ENCODE data around the gene ZNF497.

The ZNF497 gene

DNA sequence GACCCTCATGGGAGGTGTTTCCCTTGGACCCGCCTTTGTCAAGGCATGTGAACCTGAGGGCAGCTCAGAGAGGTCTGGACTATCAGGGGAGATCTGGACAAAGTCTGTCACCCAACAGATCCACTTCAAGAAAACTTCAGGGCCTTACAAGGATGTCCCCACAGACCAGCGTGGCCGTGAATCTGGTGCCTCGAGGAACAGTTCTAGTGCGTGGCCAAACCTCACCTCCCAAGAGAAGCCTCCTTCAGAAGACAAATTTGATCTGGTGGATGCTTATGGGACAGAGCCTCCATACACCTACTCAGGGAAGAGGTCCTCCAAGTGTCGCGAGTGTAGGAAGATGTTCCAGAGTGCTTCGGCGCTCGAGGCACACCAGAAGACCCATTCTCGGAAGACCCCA lies 24.2 kb downstream of the ZNF497 start:
- no peak overlapping the region for H3K4me3 ChIP-seq (replicated peaks in 1 of 2; ENCODE audit: low read depth in 2 of 2, low read length in 2 of 2)
- DNase-seq (ENCODE audit: low read depth in 2 of 2) = no peak
- TF ChIP-seq, protein P1, sequence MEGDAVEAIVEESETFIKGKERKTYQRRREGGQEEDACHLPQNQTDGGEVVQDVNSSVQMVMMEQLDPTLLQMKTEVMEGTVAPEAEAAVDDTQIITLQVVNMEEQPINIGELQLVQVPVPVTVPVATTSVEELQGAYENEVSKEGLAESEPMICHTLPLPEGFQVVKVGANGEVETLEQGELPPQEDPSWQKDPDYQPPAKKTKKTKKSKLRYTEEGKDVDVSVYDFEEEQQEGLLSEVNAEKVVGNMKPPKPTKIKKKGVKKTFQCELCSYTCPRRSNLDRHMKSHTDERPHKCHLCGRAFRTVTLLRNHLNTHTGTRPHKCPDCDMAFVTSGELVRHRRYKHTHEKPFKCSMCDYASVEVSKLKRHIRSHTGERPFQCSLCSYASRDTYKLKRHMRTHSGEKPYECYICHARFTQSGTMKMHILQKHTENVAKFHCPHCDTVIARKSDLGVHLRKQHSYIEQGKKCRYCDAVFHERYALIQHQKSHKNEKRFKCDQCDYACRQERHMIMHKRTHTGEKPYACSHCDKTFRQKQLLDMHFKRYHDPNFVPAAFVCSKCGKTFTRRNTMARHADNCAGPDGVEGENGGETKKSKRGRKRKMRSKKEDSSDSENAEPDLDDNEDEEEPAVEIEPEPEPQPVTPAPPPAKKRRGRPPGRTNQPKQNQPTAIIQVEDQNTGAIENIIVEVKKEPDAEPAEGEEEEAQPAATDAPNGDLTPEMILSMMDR (IDR thresholded peaks at IDR 0.05; ENCODE audit: low read depth, low read length) = no peak

DNA sequence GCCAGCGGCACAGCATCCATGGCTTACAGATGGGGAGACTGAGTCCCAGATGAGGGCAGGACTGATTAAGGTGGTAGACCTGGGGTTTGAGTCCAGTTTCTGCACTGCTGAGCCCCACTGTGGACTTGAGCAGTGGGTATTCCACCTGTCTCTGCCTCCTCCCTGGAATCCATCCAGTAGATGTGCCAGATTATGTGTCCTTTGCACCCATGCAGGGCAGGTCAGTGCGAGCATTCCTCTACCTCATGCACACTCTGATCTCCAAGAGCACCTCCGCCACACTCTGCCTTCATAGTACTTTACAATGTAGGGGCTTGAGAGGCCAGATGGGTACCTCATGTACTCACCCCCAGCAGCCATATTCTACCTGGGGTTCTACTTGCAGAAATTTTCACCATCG lies 25.7 kb downstream of the ZNF497 start:
- no peak overlapping the region for H3K4me3 ChIP-seq (replicated peaks in 1 of 2; ENCODE audit: low read depth in 2 of 2, low read length in 2 of 2)
- TF ChIP-seq, protein P1 (IDR thresholded peaks at IDR 0.05; ENCODE audit: low read depth, low read length) = no peak
- DNase-seq (ENCODE audit: low read depth in 2 of 2) = no peak

DNA sequence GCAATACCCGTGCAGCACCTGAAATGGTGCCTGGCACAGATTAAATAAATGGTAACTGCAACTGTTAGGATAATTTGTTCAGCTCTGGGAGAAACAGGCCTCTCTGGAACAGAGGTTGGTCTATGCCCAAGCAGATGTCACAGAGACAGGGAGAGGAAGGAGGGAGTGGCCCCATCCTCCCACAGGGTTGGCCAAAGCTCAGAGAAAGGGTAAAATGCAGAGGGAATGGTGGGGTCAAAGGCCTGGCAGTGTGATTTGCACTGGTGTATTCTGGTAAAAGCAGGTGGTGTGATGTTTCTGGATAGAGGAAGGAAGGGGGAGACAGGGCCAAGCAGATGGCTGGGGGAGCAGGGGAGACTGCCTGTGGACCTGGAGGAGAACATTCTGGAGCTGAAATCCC lies 26.3 kb downstream of the ZNF497 start:
- H3K4me3 ChIP-seq (replicated peaks in 1 of 2; ENCODE audit: low read depth in 2 of 2, low read length in 2 of 2) = no peak overlapping the region
- no peak for DNase-seq (ENCODE audit: low read depth in 2 of 2)
- TF ChIP-seq, protein P1 (IDR thresholded peaks at IDR 0.05; ENCODE audit: low read depth, low read length) = no peak

GRCh38 chr19:58335630-58336029 lies 26.9 kb downstream of the ZNF497 start:
- no peak overlapping the region for H3K4me3 ChIP-seq (replicated peaks in 1 of 2; ENCODE audit: low read depth in 2 of 2, low read length in 2 of 2)
- TF ChIP-seq, protein P1 (IDR thresholded peaks at IDR 0.05; ENCODE audit: low read depth, low read length) = no peak
- no peak for DNase-seq (ENCODE audit: low read depth in 2 of 2)

- no peak for DNase-seq (ENCODE audit: low read depth in 2 of 2)
- H3K4me3 ChIP-seq (replicated peaks in 1 of 2; ENCODE audit: low read depth in 2 of 2, low read length in 2 of 2) = no peak overlapping the region
- TF ChIP-seq, protein P1 (IDR thresholded peaks at IDR 0.05; ENCODE audit: low read depth, low read length) = no peak
Observed at GRCh38 chr19:58334691-58335249, 27.8 kb downstream of the ZNF497 start.

- TF ChIP-seq, protein P1 (IDR thresholded peaks at IDR 0.05; ENCODE audit: low read depth, low read length) = no peak
- no peak overlapping the region for H3K4me3 ChIP-seq (replicated peaks in 1 of 2; ENCODE audit: low read depth in 2 of 2, low read length in 2 of 2)
- DNase-seq (ENCODE audit: low read depth in 2 of 2) = no peak
Observed at GRCh38 chr19:58332697-58333096, 29.9 kb downstream of the ZNF497 start.

GRCh38 chr19:58330458-58330857 lies 32.1 kb downstream of the ZNF497 start:
- TF ChIP-seq, protein P1 (IDR thresholded peaks at IDR 0.05; ENCODE audit: low read depth, low read length) = no peak
- no peak overlapping the region for H3K4me3 ChIP-seq (replicated peaks in 1 of 2; ENCODE audit: low read depth in 2 of 2, low read length in 2 of 2)
- peak; percentile 70 to 84 for DNase-seq (ENCODE audit: low read depth in 2 of 2)
